K562 (cell line): ENCODE data around the gene SEPHS2. TPM values are rescaled to one million over a fixed set of nuclear protein-coding genes. Genes with fewer than 3 reads are reported as not detected.

Experiments used
- ATAC-seq: fragments of 200-7000 bp; cut with Tn5 transposase; 3 replicates; pipeline ENCODE4 v1.9.1; 2020; ENCODE audit warnings: moderate library complexity
- BruUV-seq: library from RNA; stranded (reverse); fragments of 400-500 nt; replicated peaks from 2 replicates; lab custom pipeline; 2021; lab: Mats Ljungman, UMichigan
- CTCF ChIA-PET: fragments of 300-600 bp; formaldehyde crosslinking; extraction: SDS; loops from one replicate; lab custom pipeline; 2021; ENCODE audit warnings: low intra/inter-chr PET ratio; lab: Yijun Ruan, JAX
- POLR2A ChIA-PET: fragments of 300-600, 350-650 bp; sonication (Branson Sonifier 250); formaldehyde crosslinking; extraction: SDS; loops from one replicate; lab custom pipeline; 2021; ENCODE audit warnings: antibody characterized with exemption, inconsistent platforms; lab: Yijun Ruan, JAX
- DNase-seq, 4 experiments: peaks; one replicate each; pipeline versions ENCODE4 v3.0.0 to v3.0.0-alpha.2; 2011 to 2018; ENCODE audit warnings: low spot score in 3 of 4, mixed read lengths in 3 of 4; ENCODE audit errors: extremely low read depth in 1 of 4
- FAIRE-seq: peaks from 2 replicates; lab custom pipeline; 2011; peaks lifted over from hg19 to GRCh38; lab: Jason Lieb, UNC
- H2AFZ ChIP-seq: 2 replicates; pipeline ENCODE4 v1.6.0; 2011; ENCODE audit warnings: low read depth, low read length, control low read depth, inconsistent platforms
- H3K27ac ChIP-seq: fragments of 200-600 bp; 3 replicates; pipeline ENCODE4 v1.8.0; 2011; ENCODE audit warnings: low read depth, mild to moderate bottlenecking, control low read depth, inconsistent platforms, low read length, moderate library complexity, mixed read lengths; ENCODE audit errors: extremely low read depth
- H3K27me3 ChIP-seq, 2 experiments: fragments of 300-600 bp in 1 of 2; 2 replicates in 1 of 2; 3 replicates in 1 of 2; pipeline versions ENCODE4 v1.6.0 to v1.8.0; 2011; ENCODE audit warnings: inconsistent platforms in 2 of 2, low read length in 2 of 2, mild to moderate bottlenecking in 1 of 2, mixed read lengths in 1 of 2, moderate library complexity in 1 of 2; ENCODE audit not compliant: control insufficient read depth in 2 of 2, insufficient read depth in 2 of 2
- H3K36me3 ChIP-seq: fragments of 300-600 bp; 3 replicates; pipeline ENCODE4 v1.8.0; 2011; ENCODE audit warnings: mild to moderate bottlenecking, low read length, inconsistent platforms; ENCODE audit not compliant: control insufficient read depth, insufficient read depth
- H3K4me1 ChIP-seq, 2 experiments: fragments of 200-600 bp in 1 of 2; replicated peaks in 1 of 2; 2 replicates in 1 of 2; 3 replicates in 1 of 2; pipeline versions ENCODE4 v1.5.1 to v1.8.0; 2011; ENCODE audit warnings: inconsistent platforms in 2 of 2, low read length in 2 of 2, mild to moderate bottlenecking in 1 of 2, mixed read lengths in 1 of 2, moderate library complexity in 1 of 2; ENCODE audit not compliant: control insufficient read depth in 2 of 2, insufficient read depth in 2 of 2
- H3K4me2 ChIP-seq: 2 replicates; pipeline ENCODE4 v1.6.1; 2011; ENCODE audit warnings: low read length, control low read depth, inconsistent platforms, mixed read lengths; ENCODE audit not compliant: insufficient read depth
- H3K4me3 ChIP-seq: fragments of 200-600 bp; sonication (generic), shearing (Covaris generic); 2 replicates; pipeline ENCODE4 v1.5.1; 2016; ENCODE audit warnings: control low read depth, inconsistent platforms
- H3K79me2 ChIP-seq: fragments of 200-600 bp; 3 replicates; pipeline ENCODE4 v1.8.0; 2011; ENCODE audit warnings: low read length, inconsistent platforms; ENCODE audit not compliant: control insufficient read depth, insufficient read depth
- H3K9ac ChIP-seq, 2 experiments: 2 replicates each; pipeline versions ENCODE4 v1.6.0 to v1.6.1; 2011; ENCODE audit warnings: low read depth in 2 of 2, low read length in 2 of 2, control low read depth in 1 of 2, inconsistent platforms in 1 of 2, mild to moderate bottlenecking in 1 of 2, mixed read lengths in 1 of 2; ENCODE audit not compliant: insufficient read depth in 1 of 2
- H3K9me1 ChIP-seq: one replicate; pipeline ENCODE4 v1.6.0; 2011; ENCODE audit warnings: inconsistent platforms, mild to moderate bottlenecking, low read length, moderate library complexity; ENCODE audit not compliant: control insufficient read depth, insufficient read depth
- H3K9me3 ChIP-seq: replicated peaks from 2 replicates; pipeline ENCODE4 v1.5.1; 2011; ENCODE audit warnings: low read depth, low read length, inconsistent platforms; ENCODE audit not compliant: control insufficient read depth, insufficient read depth
- H4K20me1 ChIP-seq: replicated peaks from 2 replicates; pipeline ENCODE4 v1.6.1; 2011; ENCODE audit warnings: low read length, inconsistent platforms, mixed read lengths; ENCODE audit not compliant: control insufficient read depth, insufficient read depth
- BRD9 ChIP-seq: fragments of 450-650 bp; IDR thresholded peaks from 2 replicates; pipeline ENCODE4 v1.6.1; 2018; ENCODE audit warnings: low read depth; ENCODE audit not compliant: partially characterized antibody
- CBFA2T3 ChIP-seq: fragments of 450-650 bp; IDR thresholded peaks from 2 replicates; pipeline ENCODE4 v1.6.1; 2017
- CBFB ChIP-seq: sonication (generic); formaldehyde crosslinking; IDR thresholded peaks from 2 replicates; pipeline ENCODE4 v1.4.0; 2020; ENCODE audit warnings: mild to moderate bottlenecking, missing genetic modification reagents
- FOXK1 ChIP-seq: sonication (generic); formaldehyde crosslinking; IDR thresholded peaks from 2 replicates; pipeline ENCODE4 v1.8.0; 2022; ENCODE audit warnings: missing genetic modification reagents, mild to moderate bottlenecking, borderline replicate concordance
- KLF1 ChIP-seq: fragments of 450-650 bp; IDR thresholded peaks from 2 replicates; pipeline ENCODE4 v1.6.1; 2016; ENCODE audit warnings: missing genetic modification characterization, missing compliant biosample characterization
- KLF6 ChIP-seq: fragments of 250-450 bp; sonication (Bioruptor Pico); IDR thresholded peaks from 2 replicates; pipeline ENCODE4 v1.4.0; 2020; ENCODE audit warnings: mild to moderate bottlenecking, moderate library complexity, borderline replicate concordance
- RAD21 ChIP-seq, 2 experiments: fragments of 250-450 bp in 1 of 2; fragments of 450-650 bp in 1 of 2; sonication (Bioruptor Pico) in 1 of 2; formaldehyde crosslinking in 1 of 2; IDR thresholded peaks in 1 of 2; conservative IDR thresholded peaks in 1 of 2; 2 replicates each; pipeline versions ENCODE4 v1.4.0 to v1.8.0; 2020 to 2022; ENCODE audit warnings: mild to moderate bottlenecking in 2 of 2, moderate library complexity in 1 of 2
- SMAD1 ChIP-seq: fragments of 150-350 bp; IDR thresholded peaks from 2 replicates; pipeline ENCODE4 v1.6.1; 2014; ENCODE audit warnings: low read length, low read depth; ENCODE audit not compliant: partially characterized antibody
- SMC3 ChIP-seq: conservative IDR thresholded peaks from 2 replicates; pipeline ENCODE4 v1.6.1; 2011; ENCODE audit warnings: low read depth, low read length, improper control_type of control experiment; ENCODE audit not compliant: insufficient read depth
- TAF1 ChIP-seq: IDR thresholded peaks from 2 replicates; pipeline ENCODE4 v1.6.1; 2011; ENCODE audit warnings: mild to moderate bottlenecking, low read length, moderate library complexity; ENCODE audit not compliant: insufficient read depth, control insufficient read depth, severe bottlenecking; ENCODE audit errors: extremely low read depth
- TEAD1 ChIP-seq, 2 experiments: fragments of 450-650 bp in 1 of 2; sonication (generic) in 1 of 2; formaldehyde crosslinking; IDR thresholded peaks; 2 replicates each; pipeline versions ENCODE4 v1.4.0 to v1.8.0; 2020 to 2022; ENCODE audit warnings: mild to moderate bottlenecking in 2 of 2, missing genetic modification reagents in 1 of 2
- ZNF121 ChIP-seq: sonication (generic); formaldehyde crosslinking; conservative IDR thresholded peaks from 2 replicates; pipeline ENCODE4 v1.8.0; 2022; ENCODE audit warnings: missing genetic modification reagents
- ZNF778 ChIP-seq: fragments of 450-650 bp; formaldehyde crosslinking; IDR thresholded peaks from 2 replicates; pipeline ENCODE4 v1.4.0; 2020; ENCODE audit warnings: mild to moderate bottlenecking, moderate library complexity
- WGBS: fragments of 100-300 bp; shearing (Covaris generic); methylation state at CpG from one replicate; pipeline ENCODE4 v1.1.6; 2016; ENCODE audit warnings: low coverage, mixed read lengths; ENCODE audit not compliant: insufficient coverage; ENCODE audit errors: missing lambda C conversion rate; 5-methylcytosine and 5-hydroxymethylcytosine counted together
- in situ Hi-C: fragments of 300-500 bp; cut with MboI; formaldehyde crosslinking; loops from 4 replicates; pipeline ENCODE4 v1.15.0; 2018; ENCODE audit warnings: inconsistent platforms, mixed read lengths
- intact Hi-C: fragments of 100-400 bp; cut with micrococcal nuclease; formaldehyde crosslinking; loops from 2 replicates; pipeline ENCODE4 v1.14.2; 2022
- polyA plus RNA-seq, 8 experiments: library from polyadenylated mRNA; depleted of rRNA in 4 of 8; stranded (reverse) in 5 of 8; unstranded in 3 of 8; fragments of >200 nt; fragmentation: Nextera tagmentation in 2 of 8; fragmentation: Illumina TruSeq in 1 of 8; extraction: Ambion mirVana in 2 of 8; extraction: Trizol in 1 of 8; gene quantifications; 2 replicates each; pipeline versions ENCODE4 v1.2.1 to v1.2.3, GENCODE V29; 2011 to 2014; ENCODE audit warnings: inconsistent platforms in 1 of 8, missing spikeins in 1 of 8
- total RNA-seq, 7 experiments: library from RNA; depleted of rRNA in 6 of 7; stranded (reverse); fragments of >200 nt in 6 of 7; fragmentation: Illumina TruSeq in 2 of 7; extraction: Trizol in 2 of 7; gene quantifications; 2 replicates each; pipeline versions ENCODE4 v1.2.1 to v1.2.3, GENCODE V29; 2011 to 2021; ENCODE audit warnings: low replicate concordance in 1 of 7
- TF ChIP-seq, protein P1 (sequence below), 3 experiments: IDR thresholded peaks in 2 of 3; conservative IDR thresholded peaks in 1 of 3; 2 replicates each; pipeline ENCODE4 v1.5.1; 2011 to 2012; ENCODE audit warnings: low read length in 3 of 3, mild to moderate bottlenecking in 3 of 3, control low read depth in 2 of 3, improper control_type of control experiment in 1 of 3, inconsistent platforms in 1 of 3, low read depth in 1 of 3, mixed read lengths in 1 of 3, moderate library complexity in 1 of 3; ENCODE audit not compliant: insufficient read depth in 2 of 3

Gene SEPHS2
- total and polyA plus RNA-seq, 9 of the 15 experiments (the other 6 are each of a cell fraction or from before 2014, with no cell fraction given) = 20.9 to 90.6 (median 43.4) TPM

DNA sequence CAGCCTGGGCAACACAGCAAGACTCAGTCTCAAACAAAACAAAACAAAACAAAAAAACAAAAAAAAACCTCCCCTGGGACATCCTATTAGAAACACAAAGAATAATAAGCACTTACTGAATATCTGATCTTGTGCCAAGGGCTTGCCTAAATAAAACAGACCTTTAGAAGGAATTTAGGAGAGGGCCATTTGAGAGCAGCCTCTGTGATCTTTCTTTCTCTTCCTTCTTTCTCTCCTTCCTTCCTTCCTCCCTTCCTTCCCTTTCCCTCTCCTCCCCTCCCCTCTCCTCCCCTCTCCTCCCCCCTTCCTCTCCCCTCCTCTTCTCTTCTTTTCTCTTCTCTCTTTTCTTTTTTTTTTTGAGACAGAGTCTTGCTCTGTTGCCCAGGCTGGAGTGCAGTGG is 39.2 kb upstream of the SEPHS2 start (continued):
- TF ChIP-seq TAF1 (no peak), ZNF778 (CRISPR knock-in tag) (no peak), CBFA2T3 (no peak), FOXK1 (no peak), SMAD1 (no peak)

- H3K4me2 ChIP-seq = no peak overlapping the region
- peak; percentile 57 for FAIRE-seq
- H3K36me3 ChIP-seq = no peaks in the 10 kb centered on the region
- in situ Hi-C loops (no loop called here), intact Hi-C loops (no loop called here)
- no peak overlapping the region for H3K9ac ChIP-seq
- ChIA-PET CTCF (no interaction called here), POLR2A (interaction anchor here (1.0 to 1.3 kb wide), 3 partner anchors 8 to 13 kb away, joined by 3 to 7 read pairs (median 4); no protein-coding TSS in a partner anchor)
- H3K4me3 ChIP-seq = no peak overlapping the region
- TF ChIP-seq BRD9 (no peak), TEAD1 (CRISPR knock-in tag; IDR thresholded peaks at IDR 0.05) (no peak), KLF1 (tag) (peak; percentile 98), KLF6 (CRISPR knock-in tag) (peak; percentile 72; the same call in 1 of the 2 replicates), SMC3 (peak; percentile 36; the same call in 1 of the 2 replicates), CBFB (CRISPR knock-in tag) (no peak), ZNF121 (CRISPR knock-in tag) (no peak), RAD21 (CRISPR knock-in tag; conservative IDR thresholded peaks at IDR 0.05 in 1 of 2, IDR thresholded peaks at IDR 0.05 in 1 of 2) (peak in 1 of 2 experiments; percentile 45; a peak in 2 of 4 replicates)
- TF ChIP-seq, protein P1, sequence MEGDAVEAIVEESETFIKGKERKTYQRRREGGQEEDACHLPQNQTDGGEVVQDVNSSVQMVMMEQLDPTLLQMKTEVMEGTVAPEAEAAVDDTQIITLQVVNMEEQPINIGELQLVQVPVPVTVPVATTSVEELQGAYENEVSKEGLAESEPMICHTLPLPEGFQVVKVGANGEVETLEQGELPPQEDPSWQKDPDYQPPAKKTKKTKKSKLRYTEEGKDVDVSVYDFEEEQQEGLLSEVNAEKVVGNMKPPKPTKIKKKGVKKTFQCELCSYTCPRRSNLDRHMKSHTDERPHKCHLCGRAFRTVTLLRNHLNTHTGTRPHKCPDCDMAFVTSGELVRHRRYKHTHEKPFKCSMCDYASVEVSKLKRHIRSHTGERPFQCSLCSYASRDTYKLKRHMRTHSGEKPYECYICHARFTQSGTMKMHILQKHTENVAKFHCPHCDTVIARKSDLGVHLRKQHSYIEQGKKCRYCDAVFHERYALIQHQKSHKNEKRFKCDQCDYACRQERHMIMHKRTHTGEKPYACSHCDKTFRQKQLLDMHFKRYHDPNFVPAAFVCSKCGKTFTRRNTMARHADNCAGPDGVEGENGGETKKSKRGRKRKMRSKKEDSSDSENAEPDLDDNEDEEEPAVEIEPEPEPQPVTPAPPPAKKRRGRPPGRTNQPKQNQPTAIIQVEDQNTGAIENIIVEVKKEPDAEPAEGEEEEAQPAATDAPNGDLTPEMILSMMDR (IDR thresholded peaks at IDR 0.05 in 2 of 3, conservative IDR thresholded peaks at IDR 0.05 in 1 of 3; ENCODE audit: insufficient read depth in 2 of 3, low read depth in 1 of 3, low read length in 3 of 3) = peak; percentile 52 to 66 (median 57)
- WGBS = 34% methylated on average over 3 of the region's 3 CpGs
- peak overlapping the region; percentile 81 for H2AFZ ChIP-seq
- H3K27ac ChIP-seq = no peak overlapping the region
- ATAC-seq = peak; percentile 87
- H3K27me3 ChIP-seq = no peaks in the 10 kb centered on the region
- no peaks in the 10 kb centered on the region for H3K4me1 ChIP-seq
- no peaks in the 10 kb centered on the region for H4K20me1 ChIP-seq
- no TSS peak for BruUV-seq
- no peaks in the 10 kb centered on the region for H3K79me2 ChIP-seq
- peak; percentile 37 to 60 (median 48) for DNase-seq
- H3K9me3 ChIP-seq = no peaks in the 10 kb centered on the region
- H3K9me1 ChIP-seq = no peaks in the 10 kb centered on the region
These were observed 36.7 kb upstream of the SEPHS2 start for GRCh38 chr16:30482366-30482765.
